Thyroid gland (tissue), 4 donors: ENCODE data around the gene H1-8.

Source experiments
- POLR2A ChIP-seq, 2 donors: fragments of 450-650 bp; IDR thresholded peaks; one replicate each; pipeline ENCODE4 v1.6.1; 2017; ENCODE audit warnings: antibody characterized with exemption in 2 of 2, mild to moderate bottlenecking in 2 of 2, moderate library complexity in 1 of 2
- TF ChIP-seq, protein P1 (sequence below), 6 experiments: fragments of 200-600 bp in 3 of 6; fragments of 450-650 bp in 3 of 6; sonication (generic) in 3 of 6; IDR thresholded peaks; one replicate each; pipeline ENCODE4 v1.5.1; 2016 to 2019; ENCODE audit warnings: antibody characterized with exemption in 6 of 6, mild to moderate bottlenecking in 2 of 6, inconsistent platforms in 1 of 6, moderate library complexity in 1 of 6

DNA sequence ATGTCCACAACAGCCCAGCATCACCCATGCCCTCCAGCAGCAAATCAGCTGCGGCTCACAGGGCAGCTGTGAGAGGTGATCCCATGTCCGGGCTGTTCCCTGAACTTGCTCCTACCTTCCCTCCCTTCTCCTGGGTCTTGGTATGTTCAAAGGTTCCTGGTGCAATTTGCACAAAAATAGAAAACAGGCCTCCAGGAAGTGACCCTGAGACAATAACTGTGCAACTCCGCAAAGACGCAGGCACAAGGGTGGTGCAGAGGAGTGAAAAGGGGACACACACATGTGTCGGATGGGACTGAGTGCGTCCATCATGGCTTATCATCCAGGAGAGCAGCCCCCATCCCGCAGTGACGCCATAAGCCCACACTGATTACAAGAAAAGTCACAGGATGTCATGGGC lies 47.2 kb downstream of the H1-8 start:
- TF ChIP-seq, protein P1, sequence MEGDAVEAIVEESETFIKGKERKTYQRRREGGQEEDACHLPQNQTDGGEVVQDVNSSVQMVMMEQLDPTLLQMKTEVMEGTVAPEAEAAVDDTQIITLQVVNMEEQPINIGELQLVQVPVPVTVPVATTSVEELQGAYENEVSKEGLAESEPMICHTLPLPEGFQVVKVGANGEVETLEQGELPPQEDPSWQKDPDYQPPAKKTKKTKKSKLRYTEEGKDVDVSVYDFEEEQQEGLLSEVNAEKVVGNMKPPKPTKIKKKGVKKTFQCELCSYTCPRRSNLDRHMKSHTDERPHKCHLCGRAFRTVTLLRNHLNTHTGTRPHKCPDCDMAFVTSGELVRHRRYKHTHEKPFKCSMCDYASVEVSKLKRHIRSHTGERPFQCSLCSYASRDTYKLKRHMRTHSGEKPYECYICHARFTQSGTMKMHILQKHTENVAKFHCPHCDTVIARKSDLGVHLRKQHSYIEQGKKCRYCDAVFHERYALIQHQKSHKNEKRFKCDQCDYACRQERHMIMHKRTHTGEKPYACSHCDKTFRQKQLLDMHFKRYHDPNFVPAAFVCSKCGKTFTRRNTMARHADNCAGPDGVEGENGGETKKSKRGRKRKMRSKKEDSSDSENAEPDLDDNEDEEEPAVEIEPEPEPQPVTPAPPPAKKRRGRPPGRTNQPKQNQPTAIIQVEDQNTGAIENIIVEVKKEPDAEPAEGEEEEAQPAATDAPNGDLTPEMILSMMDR (IDR thresholded peaks at IDR 0.05), result no peak
- no peak for TF ChIP-seq POLR2A (IDR thresholded peaks at IDR 0.05)
